Measurements from ENCODE around the gene PITPNM2. TPM values are rescaled to one million over a fixed set of nuclear protein-coding genes. Genes with fewer than 3 reads are reported as not detected.

The PITPNM2 gene
- total and polyA plus RNA-seq, 2 of the 8 experiments (the other 6 are each of a cell fraction or from before 2014, with no cell fraction given) = 0.59 to 3.4 TPM

DNA sequence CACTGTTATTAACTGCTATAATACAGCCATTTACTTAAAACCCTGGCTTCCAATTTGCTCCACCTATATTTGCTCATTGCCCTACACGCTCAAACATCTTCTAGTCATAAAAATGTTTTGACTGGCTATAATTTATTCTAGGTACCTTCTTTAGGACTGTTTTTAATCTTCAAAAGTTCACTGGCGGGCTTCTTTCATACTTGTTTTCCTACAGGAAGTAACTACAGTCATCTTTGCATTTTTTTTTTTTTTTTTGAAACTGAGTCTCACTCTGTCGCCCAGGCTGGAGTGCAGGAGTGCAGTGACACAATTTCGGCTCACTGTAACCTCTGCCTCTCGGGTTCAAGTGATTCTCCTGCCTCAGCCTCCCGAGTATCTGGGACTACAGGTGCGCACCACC lies 49.5 kb upstream of the PITPNM2 start:
- no peak overlapping the region for H3K4me2 ChIP-seq (ENCODE audit: insufficient read depth in 1 of 2, low read depth in 2 of 2, low read length in 2 of 2)
- no peak overlapping the region for H2AFZ ChIP-seq (ENCODE audit: low read length)
- no peak overlapping the region for H2BK12ac ChIP-seq (ENCODE audit: low read depth, low read length)
- no peak overlapping the region for H2AK5ac ChIP-seq (ENCODE audit: low read depth, low read length)
- H3K18ac ChIP-seq (ENCODE audit: extremely low read depth, low read length) = no peak overlapping the region
- H4K8ac ChIP-seq (ENCODE audit: extremely low read depth, insufficient read depth, low read length) = no peak overlapping the region
- no peak overlapping the region for H4K5ac ChIP-seq (ENCODE audit: insufficient read length, low read depth, low read length)
- no peaks in the 10 kb centered on the region for H3K23me2 ChIP-seq (ENCODE audit: low read depth, low read length)
- no peaks in the 10 kb centered on the region for H3K27me3 ChIP-seq (replicated peaks in 1 of 4; ENCODE audit: control insufficient read depth in 3 of 4, extremely low read depth in 1 of 4, insufficient read depth in 3 of 4, low read length in 3 of 4)
- no peak overlapping the region for H3K4ac ChIP-seq (replicated peaks; ENCODE audit: insufficient read length, low read depth, low read length)
- H3K4me1 ChIP-seq (replicated peaks in 1 of 4; ENCODE audit: control insufficient read depth in 3 of 4, insufficient read depth in 4 of 4, low read length in 3 of 4) = no peaks in the 10 kb centered on the region
- H4K20me1 ChIP-seq (replicated peaks in 1 of 2; ENCODE audit: control insufficient read depth in 1 of 2, insufficient read depth in 2 of 2, low read length in 2 of 2) = peaks cover 0 to 1% of the 10 kb centered on the region in 2 experiments
- FAIRE-seq = no peak
- H3K56ac ChIP-seq (replicated peaks; ENCODE audit: insufficient read length, low read depth, low read length) = no peak overlapping the region
- POLR2A ChIA-PET (ENCODE audit: partially characterized antibody) = no interaction called here
- H2BK120ac ChIP-seq (replicated peaks; ENCODE audit: low read depth, low read length) = no peak overlapping the region
- no peak for DNase-seq (ENCODE audit: low read depth in 1 of 2, low spot score in 2 of 2)
- no peak overlapping the region for H3K23ac ChIP-seq (ENCODE audit: insufficient read length)
- H3K4me3 ChIP-seq (ENCODE audit: extremely low read depth in 1 of 4, insufficient read depth in 2 of 4, low read depth in 3 of 4, low read length in 4 of 4) = no peak overlapping the region
- TF ChIP-seq TBP (IDR thresholded peaks at IDR 0.05; ENCODE audit: low read depth, low read length) (no peak), SIX5 (IDR thresholded peaks at IDR 0.05; ENCODE audit: low read depth, low read length) (no peak), JUN (IDR thresholded peaks at IDR 0.05; ENCODE audit: low read depth, low read length) (no peak)
- H3K79me2 ChIP-seq (ENCODE audit: control insufficient read depth in 1 of 2, insufficient read depth in 2 of 2, low read length in 2 of 2) = no peaks in the 10 kb centered on the region
- H3K14ac ChIP-seq (ENCODE audit: insufficient read length) = no peak overlapping the region
- WGBS, 2 experiments (ENCODE audit: extremely low coverage in 1 of 2, insufficient coverage in 1 of 2, insufficient read length in 1 of 2, insufficient replicate concordance in 2 of 2, low coverage in 1 of 2, low lambda C conversion rate in 2 of 2, missing lambda C conversion rate in 1 of 2) = 87% methylated on average over 7 of the region's 7 CpGs; no CpG with 5 or more reads in 1 of the 2 experiments
- peaks cover 6 to 38% (median 8%) of the 10 kb centered on the region in 4 experiments; a peak in 7 of 8 replicates for H3K36me3 ChIP-seq (ENCODE audit: control insufficient read depth in 2 of 4, insufficient read depth in 4 of 4, low read length in 3 of 4)
- H3K9ac ChIP-seq (replicated peaks in 1 of 4; ENCODE audit: extremely low read depth in 1 of 4, low read depth in 3 of 4, low read length in 3 of 4) = no peak overlapping the region
- H2BK20ac ChIP-seq (ENCODE audit: low read length) = no peak overlapping the region
- no peak overlapping the region for H2BK15ac ChIP-seq (ENCODE audit: low read length)
- CTCF ChIA-PET (ENCODE audit: partially characterized antibody) = interaction anchor here (0.6 kb wide), 1 partner anchor 676 kb away, joined by 3 read pairs; no protein-coding TSS in a partner anchor
- H3K9me3 ChIP-seq (ENCODE audit: insufficient read depth in 2 of 2, low read depth in 1 of 2, low read length in 1 of 2) = no peaks in the 10 kb centered on the region
- H4K91ac ChIP-seq (replicated peaks; ENCODE audit: insufficient read length, low read length) = no peak overlapping the region
- H3K27ac ChIP-seq (ENCODE audit: low read depth, low read length) = no peak overlapping the region
- H2BK5ac ChIP-seq (ENCODE audit: low read depth, low read length) = no peak overlapping the region
- H3K79me1 ChIP-seq (ENCODE audit: low read depth, low read length) = no peaks in the 10 kb centered on the region

All from H1 (cell line).